ENCODE results near the gene DOHH.

Gene DOHH

DNA sequence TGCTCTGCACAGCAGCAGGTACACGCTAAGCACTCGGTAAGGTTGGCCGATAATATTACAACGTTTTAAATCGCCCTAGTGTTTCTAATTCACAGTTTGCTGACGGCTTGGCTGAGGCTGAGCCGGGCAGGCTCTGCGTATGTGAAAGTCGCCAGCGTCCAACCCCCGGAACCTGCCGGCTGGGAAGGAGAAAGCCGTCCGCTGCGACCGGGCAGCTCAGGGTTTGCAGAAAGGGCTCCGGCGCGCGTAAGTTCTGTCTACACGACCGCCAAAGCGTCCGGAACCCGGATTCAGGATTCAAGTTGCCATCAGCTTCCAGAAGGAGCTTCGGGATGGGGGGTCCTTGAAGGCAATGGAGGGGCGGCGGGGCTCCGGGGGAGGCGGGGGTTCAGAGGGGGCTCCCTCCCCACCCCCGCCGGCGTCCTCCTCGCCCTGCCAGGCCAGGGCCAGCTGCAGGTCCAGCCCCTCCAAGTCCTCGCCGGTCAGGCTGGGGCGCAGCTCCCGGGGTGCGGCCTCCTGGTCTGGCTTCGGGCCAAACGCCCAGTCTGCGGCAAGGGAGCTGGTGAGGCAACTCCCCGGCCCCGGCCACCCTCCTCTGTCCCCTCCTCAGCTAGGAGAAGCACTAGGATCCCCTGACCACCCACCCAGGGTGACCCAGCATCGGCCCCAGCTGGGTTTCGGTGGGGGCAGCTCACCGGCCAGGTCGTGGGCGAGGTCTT lies 17.8 kb downstream of the DOHH start:
- no peak overlapping the region for H3K4me3 ChIP-seq (ENCODE audit: low read depth, low read length)
- no peak for DNase-seq (ENCODE audit: low read depth)

DNA sequence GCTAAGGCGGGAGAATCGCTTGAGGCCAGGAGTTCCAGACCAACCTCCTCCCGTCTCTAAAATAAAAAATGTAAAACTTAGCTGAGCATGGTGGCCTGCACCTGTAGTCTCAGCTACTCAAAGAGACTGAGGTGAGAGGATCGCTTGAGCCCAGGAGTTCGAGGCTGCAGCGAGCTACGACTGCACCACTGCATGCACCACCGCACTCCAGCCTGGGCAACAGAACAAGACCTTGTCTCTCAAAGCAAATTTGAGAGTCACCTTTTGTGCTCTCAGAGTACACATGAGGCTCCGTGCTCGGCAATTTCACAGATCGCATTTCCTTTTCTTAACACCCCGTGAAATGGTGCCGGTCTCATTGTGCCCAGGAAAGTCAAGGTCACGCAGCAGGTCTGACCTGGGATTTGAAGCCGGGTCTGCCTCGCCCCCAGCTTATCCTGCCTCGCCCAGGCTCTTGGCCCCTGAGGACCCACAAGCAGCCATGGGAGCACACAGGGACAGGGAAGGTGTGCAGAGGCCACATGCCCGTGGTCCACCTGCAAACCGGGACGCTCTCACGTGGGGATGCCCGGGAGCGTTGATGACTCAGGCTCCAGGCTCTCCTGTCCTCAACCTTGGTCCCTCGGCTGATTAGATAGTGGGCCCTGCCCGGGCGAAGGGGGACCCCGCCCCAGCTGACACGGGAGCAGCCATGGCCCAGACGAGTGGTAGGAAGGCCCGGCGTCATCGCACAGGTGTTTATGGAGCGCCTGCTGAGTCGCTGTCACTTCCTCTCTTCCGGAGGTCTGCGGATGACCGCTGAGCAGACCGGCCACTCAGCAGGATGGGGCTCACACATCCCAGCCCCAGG lies 19.0 kb downstream of the DOHH start:
- no peak for DNase-seq (ENCODE audit: low read depth)
- H3K4me3 ChIP-seq (ENCODE audit: low read depth, low read length) = no peak overlapping the region

DNA sequence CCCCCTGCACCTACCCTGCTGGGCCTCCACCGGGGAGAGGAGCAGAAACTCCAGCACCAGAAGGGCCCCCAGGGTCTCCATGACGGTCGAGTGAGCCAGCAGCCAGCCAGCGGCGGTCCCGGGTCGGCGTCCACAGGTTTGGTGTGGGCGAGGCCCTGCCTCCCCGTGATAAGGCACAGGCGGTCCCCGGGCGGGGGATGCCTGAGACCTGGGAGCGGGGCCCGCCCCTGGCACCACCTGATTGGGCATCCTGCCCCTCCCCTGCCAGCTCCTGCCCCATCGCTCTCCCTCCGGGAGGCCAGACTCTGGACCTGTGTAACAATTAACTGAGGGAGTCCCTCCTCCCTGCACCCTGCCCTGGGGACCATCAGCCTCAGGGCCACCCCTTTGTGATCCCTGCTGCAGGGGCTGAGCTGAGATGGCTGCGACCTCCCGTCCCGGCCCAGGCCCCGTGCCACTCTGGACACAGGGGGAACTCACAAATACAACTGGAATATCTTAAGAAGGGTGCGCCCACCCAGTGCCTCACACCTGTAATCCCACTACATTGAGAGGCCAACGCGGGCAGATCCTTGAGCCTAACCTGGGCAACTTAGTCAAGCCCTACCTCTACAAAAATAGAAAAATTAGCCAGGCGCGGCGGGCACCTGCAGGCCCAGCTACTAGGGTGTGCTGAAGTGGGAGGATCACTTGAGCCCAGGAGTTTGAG lies 19.9 kb downstream of the DOHH start, which contains the start of gene SMIM24:
Gene SMIM24 (minus strand): TSS at position 143 of the 709 bp plus-strand sequence. CDS start 62 bp downstream, at position 81.
- H3K4me3 ChIP-seq (ENCODE audit: low read depth, low read length) = no peak within 1 kb of the TSS
- no peak for DNase-seq (ENCODE audit: low read depth)

DNA sequence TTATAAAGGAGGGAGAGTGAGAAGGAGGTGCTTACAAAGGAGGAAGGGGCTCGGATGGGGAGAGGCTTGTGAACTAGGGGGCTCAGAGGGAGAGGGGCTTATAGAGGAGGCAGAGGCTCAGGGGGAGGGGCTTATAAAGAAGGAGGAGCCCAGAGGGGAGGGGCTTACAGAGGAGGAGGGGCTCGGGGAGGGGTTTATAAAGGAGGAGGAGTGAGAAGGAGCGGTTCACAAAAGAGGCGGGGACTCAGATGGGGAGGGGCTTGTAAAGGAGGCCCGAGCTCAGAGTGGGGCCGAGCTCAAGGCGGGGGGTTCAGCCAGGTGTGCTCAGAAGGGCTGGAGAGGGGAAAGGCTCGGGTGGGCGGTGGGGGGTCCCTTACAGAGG lies 20.6 kb downstream of the DOHH start:
- DNase-seq (ENCODE audit: low read depth) = no peak
- no peak overlapping the region for H3K4me3 ChIP-seq (ENCODE audit: low read depth, low read length)

DNA sequence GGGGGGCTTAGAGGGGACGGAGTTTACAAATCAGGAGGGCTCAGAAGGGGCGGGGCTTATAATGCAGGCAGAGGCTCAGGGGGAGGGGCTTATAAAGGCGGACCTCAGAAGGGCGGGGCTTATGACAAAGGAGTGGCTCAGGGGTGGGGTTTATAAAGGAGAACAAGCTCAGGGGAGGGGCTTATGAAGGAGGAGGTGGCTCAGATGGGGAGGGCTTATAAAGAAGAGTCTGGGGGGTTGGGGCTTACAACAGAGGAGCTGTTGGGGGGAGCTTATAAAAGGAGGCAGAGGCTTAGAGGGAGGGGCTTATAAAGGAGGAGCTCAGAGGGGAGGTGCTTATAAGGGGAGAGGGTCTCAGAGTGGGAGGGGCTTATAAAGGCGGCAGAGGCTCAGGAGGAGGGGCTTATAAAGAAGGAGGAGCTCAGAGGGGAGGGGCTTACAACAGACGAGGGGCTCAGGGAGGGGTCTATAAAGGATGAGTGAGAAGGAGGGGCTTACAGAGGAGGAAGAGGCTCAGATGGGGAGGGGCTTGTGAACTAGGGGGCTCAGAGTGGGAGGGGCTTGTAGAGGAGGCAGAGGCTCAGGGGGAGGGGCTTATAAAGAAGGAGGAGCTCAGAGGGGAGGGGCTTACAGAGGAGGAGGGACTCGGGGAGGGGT lies 21.2 kb downstream of the DOHH start:
- DNase-seq (ENCODE audit: low read depth) = no peak
- H3K4me3 ChIP-seq (ENCODE audit: low read depth, low read length) = no peak overlapping the region

DNA sequence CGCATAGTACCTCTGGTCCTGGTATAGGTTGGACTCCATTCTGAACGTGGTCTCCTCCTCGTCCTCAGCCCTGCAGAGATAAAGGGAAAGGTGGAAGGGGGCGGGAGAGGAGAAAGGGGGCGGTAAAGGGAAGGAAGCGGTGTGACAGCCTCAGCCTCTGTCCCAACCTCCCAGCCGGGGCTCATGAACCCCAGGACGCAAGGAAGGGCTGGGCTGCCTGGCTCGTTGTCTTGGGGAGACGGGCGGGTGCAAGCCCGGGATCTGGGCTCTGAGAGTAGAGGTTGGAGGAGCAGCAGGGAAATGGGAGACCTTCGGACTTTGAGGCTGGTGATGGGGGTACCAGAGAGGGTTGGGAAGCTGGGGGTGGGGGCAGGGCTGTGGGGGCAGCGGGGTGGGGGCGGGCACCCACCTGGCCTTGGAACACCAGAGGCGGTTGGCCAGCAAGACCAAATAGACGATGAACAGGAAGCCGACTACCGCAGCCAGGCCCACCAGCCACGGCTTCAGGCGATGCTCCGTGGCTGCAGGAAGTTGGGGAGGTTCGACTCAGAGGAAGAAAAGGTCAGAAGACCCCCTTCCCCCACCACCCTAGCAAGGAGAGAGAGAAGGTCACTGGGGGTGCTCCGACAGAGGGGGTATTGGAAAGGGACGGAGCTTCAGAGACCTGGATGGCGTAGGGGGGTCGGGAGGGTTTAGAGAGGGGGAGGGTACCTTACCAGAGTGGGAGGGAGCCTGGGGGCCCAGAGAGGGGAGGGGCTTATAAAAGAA lies 21.9 kb downstream of the DOHH start:
- no peak for DNase-seq (ENCODE audit: low read depth)
- H3K4me3 ChIP-seq (ENCODE audit: low read depth, low read length) = no peak overlapping the region

DNA sequence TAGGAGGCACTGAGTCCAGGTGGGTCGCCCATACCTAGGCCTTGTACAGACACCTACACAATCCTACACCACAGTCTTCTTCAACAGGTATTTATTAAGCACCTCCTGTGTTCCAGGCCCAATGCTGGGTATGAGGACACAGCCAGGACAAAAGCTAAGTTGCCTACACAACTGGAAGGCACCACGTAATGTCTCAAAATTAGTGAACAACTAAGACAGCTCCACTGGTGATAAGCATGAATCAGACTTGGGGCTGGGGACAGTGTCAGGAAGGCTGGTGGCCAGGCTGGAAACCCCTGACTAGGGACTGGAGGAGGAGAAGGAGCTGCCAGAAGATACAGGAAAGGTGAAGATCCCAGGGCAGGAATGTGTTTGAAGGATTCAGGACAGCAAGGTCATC lies 22.5 kb downstream of the DOHH start:
- no peak overlapping the region for H3K4me3 ChIP-seq (ENCODE audit: low read depth, low read length)
- DNase-seq (ENCODE audit: low read depth) = no peak

DNA sequence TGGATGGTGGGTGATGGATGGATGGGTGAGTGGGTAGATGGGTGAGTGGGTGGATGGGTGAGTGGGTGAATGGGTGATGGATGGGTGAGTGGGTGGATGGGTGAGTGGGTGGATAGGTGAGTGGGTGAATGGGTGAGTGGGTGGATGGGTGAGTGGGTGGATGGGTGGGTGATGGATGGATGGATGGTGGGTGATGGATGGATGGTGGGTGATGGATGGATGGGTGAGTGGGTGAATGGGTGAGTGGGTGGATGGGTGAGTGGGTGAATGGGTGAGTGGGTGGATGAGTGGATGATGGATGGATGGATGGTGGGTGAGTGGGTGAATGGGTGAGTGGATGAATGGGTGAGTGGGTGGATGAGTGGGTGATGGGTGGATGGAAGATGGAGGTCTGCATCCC lies 23.0 kb downstream of the DOHH start:
- no peak overlapping the region for H3K4me3 ChIP-seq (ENCODE audit: low read depth, low read length)
- no peak for DNase-seq (ENCODE audit: low read depth)

DNA sequence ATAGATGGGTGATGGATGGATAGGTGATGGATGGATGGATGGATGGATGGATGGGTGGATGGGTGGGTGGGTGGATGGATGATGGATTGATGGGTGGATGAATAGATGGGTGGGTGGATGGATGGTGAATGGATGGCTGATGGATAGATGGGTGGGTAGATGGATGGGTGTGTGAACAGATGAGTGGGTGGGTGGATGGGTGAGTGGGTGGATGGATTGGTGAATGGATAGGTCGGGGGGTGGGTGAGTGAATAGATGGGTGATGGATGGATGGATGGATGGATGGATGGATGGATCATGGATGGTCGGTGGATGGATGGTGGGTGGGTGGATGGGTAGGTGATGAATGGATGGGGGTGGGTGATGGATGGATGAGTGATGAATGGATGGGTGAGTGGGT lies 23.6 kb downstream of the DOHH start:
- DNase-seq (ENCODE audit: low read depth) = no peak
- no peak overlapping the region for H3K4me3 ChIP-seq (ENCODE audit: low read depth, low read length)

DNA sequence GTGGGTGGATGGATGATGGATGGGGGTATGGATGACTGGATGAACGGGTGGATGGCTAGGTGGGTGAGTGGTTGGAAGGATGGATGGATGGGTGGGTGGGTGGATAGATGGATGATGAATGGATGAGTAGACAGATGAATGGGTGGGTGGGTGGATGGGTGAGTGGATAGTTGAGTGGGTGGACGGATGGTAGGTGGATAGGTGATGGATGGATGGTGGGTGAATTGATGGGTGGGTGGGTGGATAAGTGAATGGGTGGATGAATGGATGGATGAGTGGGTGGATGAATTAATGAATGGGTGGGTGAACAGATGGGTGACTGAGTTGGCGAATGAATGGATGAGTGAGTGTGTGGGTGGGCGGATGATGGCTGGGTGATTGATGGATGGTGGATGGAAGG lies 25.0 kb downstream of the DOHH start:
- no peak overlapping the region for H3K4me3 ChIP-seq (ENCODE audit: low read depth, low read length)
- no peak for DNase-seq (ENCODE audit: low read depth)

DNA sequence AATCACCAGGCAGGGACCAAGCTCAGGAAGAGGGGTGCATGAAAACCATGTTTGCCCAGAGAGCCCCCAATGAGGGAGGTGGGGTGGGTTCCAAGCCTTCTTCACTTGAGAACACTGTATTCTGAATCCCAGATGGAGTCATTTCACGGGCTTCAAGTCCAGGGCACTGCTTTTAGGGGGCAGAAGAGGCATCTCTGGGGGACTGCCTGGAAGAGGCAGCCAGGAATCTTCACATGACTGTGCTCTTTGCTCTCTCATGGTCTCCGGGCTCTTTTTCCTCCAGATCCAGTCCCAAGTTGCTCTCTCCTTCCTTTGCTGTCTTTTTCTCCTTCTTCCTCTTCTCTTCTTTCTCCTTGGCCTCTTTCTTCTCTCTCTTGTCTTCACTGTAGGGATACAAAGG lies 25.9 kb downstream of the DOHH start:
- H3K4me3 ChIP-seq (ENCODE audit: low read depth, low read length) = no peak overlapping the region
- no peak for DNase-seq (ENCODE audit: low read depth)

DNA sequence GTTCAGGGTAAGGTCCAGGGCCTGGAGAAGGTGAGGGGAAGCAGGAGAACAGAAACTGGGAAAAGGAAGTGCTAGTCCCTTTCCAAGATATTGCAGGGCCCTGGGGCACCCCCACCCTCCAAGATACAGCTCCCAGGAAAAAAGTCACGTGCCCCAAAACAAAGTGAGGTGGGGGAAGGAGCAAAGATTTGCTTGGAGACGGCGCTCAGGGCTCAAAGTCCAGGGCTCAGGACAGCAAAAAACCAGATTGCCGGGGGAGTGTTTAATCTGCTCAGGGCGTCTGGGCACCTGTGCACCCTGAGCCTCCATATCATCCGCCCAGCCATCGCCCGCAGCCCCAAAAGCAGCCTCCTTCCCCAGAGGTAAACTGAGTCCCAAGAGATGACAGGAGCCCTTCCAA lies 26.5 kb downstream of the DOHH start:
- H3K4me3 ChIP-seq (ENCODE audit: low read depth, low read length) = no peak overlapping the region
- DNase-seq (ENCODE audit: low read depth) = no peak

DNA sequence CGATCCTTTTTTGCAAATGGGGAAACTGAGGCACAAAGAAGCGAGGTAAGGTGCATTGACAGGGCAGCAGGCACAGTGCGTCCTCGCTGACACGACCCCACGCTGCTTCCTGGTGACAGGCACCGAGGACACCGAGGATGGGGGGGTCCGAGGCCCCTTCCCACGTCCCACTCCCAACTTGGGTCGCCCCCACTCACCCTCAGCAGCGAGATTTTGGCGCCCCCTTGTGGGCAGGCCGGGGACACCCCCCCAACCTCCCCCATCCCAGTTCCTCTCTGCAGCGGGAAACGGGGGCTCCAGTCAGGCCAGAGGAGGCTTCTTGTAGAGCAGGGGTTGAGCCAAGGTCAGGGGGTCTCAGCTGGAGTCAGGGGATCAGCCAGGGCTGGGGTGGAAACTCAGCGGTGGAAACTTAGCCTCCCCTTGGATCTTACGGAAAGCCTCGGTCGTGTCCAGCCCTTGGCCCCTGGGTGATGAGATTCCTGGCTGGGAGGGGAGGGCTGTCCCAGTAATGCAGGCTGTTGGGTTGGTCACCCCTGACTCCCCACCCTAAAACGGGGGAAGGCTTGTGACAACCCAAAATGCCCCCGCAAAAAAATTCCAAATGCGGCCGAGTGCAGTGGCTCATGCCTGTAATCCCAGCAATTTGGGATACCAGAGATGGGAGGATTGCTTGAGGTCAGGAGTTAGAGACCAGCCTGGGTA lies 28.4 kb downstream of the DOHH start:
- H3K4me3 ChIP-seq (ENCODE audit: low read depth, low read length) = no peak overlapping the region
- DNase-seq (ENCODE audit: low read depth) = no peak

DNA sequence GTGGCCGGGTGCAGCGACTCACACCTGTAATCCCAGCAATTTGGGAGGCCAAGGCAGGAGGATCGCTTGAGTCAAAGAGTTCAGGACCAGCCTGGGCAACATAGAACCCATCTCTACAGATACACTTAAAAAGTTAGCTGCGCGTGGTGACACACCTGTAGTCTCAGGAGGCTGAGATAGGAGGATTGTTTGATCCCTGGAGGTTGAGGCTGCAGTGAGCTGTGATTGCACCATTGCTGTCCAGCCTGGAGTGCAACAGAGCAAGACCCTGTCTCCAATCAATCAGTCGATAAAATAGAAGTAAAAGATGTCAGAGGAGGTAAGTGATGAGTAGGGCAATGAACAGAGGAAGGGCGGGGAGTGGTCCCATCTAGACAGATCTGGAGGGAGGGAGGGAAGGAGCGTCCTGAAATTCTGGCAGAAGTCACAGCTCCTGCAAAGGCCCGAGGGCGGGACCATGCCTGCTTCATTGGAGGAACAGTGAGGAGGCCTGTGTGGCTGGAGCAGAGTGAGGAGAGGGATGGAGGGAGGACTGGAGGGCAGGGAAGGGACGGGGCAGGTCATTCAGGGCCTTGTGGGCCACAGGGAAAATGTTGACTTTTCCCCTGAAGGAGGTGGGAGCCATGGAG lies 29.9 kb downstream of the DOHH start:
- H3K4me3 ChIP-seq (ENCODE audit: low read depth, low read length) = no peak overlapping the region
- DNase-seq (ENCODE audit: low read depth) = no peak

DNA sequence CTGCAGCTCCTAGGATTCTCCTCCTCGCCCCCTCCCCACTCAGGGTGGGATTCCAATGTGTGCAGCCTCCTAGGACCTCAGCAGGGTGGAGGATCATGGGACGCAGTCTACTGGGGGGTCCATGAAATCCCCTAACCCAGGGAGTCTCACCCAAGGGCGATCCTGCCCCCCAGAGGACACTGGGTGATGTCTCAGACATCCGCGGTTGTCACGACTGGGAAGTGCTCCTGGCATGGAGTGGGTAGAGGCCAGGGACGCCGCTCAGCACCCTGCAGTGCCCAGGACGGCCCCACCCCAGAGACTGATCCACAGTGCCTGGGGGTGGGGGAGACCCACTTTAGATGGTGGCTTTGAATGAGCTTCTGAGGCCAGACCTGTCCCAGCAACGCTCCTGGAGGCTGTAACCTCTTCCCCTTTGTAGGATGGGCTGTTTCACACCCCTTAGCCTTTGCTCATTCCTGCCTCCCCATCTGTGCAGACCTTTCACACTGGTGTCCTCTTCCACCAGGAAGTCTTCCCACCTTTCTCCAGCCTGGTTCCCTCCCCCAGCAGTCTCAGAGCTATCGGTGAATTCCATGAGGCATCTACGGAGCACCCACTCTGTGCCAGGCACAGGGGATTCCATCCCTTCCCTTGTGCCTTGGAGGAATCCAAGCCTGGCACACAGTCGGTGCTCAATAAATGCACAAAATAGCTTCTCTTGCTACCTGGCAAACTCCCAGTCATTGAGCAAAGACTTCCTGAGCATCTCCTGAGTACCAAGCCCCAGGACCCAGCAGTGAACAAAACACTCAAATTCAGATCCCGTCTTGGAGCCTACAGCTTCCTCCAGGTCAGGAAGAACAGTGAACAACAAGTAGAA lies 30.6 kb downstream of the DOHH start:
- H3K4me3 ChIP-seq (ENCODE audit: low read depth, low read length) = no peak overlapping the region
- DNase-seq (ENCODE audit: low read depth) = no peak

DNA sequence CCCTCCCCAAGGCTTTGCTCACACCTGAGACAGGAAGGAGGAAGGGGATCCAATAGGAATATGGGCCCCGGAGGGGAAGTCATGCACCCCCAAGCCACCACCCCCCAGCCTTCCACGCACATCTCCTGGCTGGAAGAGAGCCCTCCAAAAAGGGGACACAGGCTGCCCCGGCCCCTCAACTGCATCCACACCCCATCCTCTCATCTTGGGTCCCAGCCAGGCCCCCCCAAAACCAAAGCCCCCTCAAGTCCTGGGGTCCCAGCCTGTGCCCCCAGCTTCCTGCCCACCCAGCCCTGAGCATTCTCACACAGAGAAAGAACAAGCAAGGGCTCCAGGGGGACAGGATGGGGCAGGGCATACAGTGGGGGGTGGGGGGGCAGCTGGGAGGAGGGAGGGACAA lies 32.3 kb downstream of the DOHH start:
- no peak overlapping the region for H3K4me3 ChIP-seq (ENCODE audit: low read depth, low read length)
- no peak for DNase-seq (ENCODE audit: low read depth)

DNA sequence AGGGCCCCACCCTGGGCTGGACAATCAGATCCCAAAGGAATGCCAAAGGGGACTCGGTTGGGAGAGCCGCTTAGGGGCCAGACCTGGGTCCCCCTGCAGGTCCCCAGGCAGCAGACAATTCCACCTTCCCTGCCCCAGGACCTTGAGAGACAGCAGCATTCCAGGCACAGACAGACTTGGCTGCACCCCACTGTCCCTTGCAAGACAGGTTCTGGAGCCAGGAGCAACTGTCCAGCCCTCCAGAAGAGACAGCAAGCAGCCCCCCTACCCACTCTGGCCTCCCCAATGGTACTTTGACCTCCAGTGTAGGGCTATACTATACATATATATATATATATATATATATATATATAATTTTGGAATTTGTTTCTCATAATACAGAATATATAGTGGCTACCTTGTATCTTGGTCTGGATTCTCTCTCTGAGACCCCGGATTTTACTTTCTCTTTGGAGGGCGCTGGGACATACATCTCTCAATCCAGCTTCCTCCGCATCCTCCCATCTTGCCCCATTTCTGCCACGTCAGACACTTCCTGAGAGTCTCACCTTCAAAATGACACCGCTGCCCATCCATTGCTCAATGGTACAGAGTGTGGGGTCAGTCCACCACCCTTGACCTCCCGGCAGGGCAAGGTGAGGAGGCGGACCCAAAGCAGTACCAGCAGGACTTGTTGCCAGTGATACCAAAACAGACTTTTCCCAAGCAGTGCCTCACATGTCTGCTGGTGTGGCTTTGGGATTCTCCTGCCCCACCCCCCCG lies 32.9 kb downstream of the DOHH start:
- DNase-seq (ENCODE audit: low read depth) = no peak
- no peak overlapping the region for H3K4me3 ChIP-seq (ENCODE audit: low read depth, low read length)

All from skeletal muscle cell (primary cell).